ENCODE results near the gene LDLRAD3.

Gene LDLRAD3

GRCh38 chr11:36116161-36116560, 172.3 kb downstream of the LDLRAD3 start:
- Histone ChIP-seq H3K36me3 (ENCODE audit: control insufficient read depth, insufficient read depth, low read length) (no peaks in the 10 kb centered on the region), H3K27me3 (replicated peaks; ENCODE audit: control insufficient read depth, insufficient read depth, low read length) (no peaks in the 10 kb centered on the region), H3K4me3 (replicated peaks; ENCODE audit: low read depth, low read length) (no peak overlapping the region)
- no peak for DNase-seq (ENCODE audit: extremely low read depth, insufficient read length)
- TF ChIP-seq CTCF (IDR thresholded peaks at IDR 0.05; ENCODE audit: insufficient read depth, low read length, poor library complexity, severe bottlenecking) = no peak

GRCh38 chr11:36118084-36118483, 174.2 kb downstream of the LDLRAD3 start:
- Histone ChIP-seq H3K4me3 (replicated peaks; ENCODE audit: low read depth, low read length) (no peak overlapping the region), H3K27me3 (replicated peaks; ENCODE audit: control insufficient read depth, insufficient read depth, low read length) (no peaks in the 10 kb centered on the region; the same call in 1 of the 2 replicates), H3K36me3 (ENCODE audit: control insufficient read depth, insufficient read depth, low read length) (no peaks in the 10 kb centered on the region)
- no peak for TF ChIP-seq CTCF (IDR thresholded peaks at IDR 0.05; ENCODE audit: insufficient read depth, low read length, poor library complexity, severe bottlenecking)
- DNase-seq (ENCODE audit: extremely low read depth, insufficient read length) = no peak

GRCh38 chr11:36119300-36119699, 175.4 kb downstream of the LDLRAD3 start:
- H3K27me3 ChIP-seq (replicated peaks; ENCODE audit: control insufficient read depth, insufficient read depth, low read length) = no peaks in the 10 kb centered on the region; the same call in 1 of the 2 replicates
- DNase-seq (ENCODE audit: extremely low read depth, insufficient read length) = no peak
- no peaks in the 10 kb centered on the region for H3K36me3 ChIP-seq (ENCODE audit: control insufficient read depth, insufficient read depth, low read length)
- H3K4me3 ChIP-seq (replicated peaks; ENCODE audit: low read depth, low read length) = no peak overlapping the region
- no peak for TF ChIP-seq CTCF (IDR thresholded peaks at IDR 0.05; ENCODE audit: insufficient read depth, low read length, poor library complexity, severe bottlenecking)

- H3K27me3 ChIP-seq (replicated peaks; ENCODE audit: control insufficient read depth, insufficient read depth, low read length) = no peaks in the 10 kb centered on the region; the same call in none of the 2 replicates
- no peak for DNase-seq (ENCODE audit: extremely low read depth, insufficient read length)
- no peak for TF ChIP-seq CTCF (IDR thresholded peaks at IDR 0.05; ENCODE audit: insufficient read depth, low read length, poor library complexity, severe bottlenecking)
- no peaks in the 10 kb centered on the region for H3K36me3 ChIP-seq (ENCODE audit: control insufficient read depth, insufficient read depth, low read length)
- no peak overlapping the region for H3K4me3 ChIP-seq (replicated peaks; ENCODE audit: low read depth, low read length)
These were observed 177.2 kb downstream of the LDLRAD3 start for GRCh38 chr11:36121054-36121453.

- H3K36me3 ChIP-seq (ENCODE audit: control insufficient read depth, insufficient read depth, low read length) = no peaks in the 10 kb centered on the region
- H3K27me3 ChIP-seq (replicated peaks; ENCODE audit: control insufficient read depth, insufficient read depth, low read length) = no peaks in the 10 kb centered on the region; the same call in none of the 2 replicates
- no peak overlapping the region for H3K4me3 ChIP-seq (replicated peaks; ENCODE audit: low read depth, low read length)
- no peak for TF ChIP-seq CTCF (IDR thresholded peaks at IDR 0.05; ENCODE audit: insufficient read depth, low read length, poor library complexity, severe bottlenecking)
- no peak for DNase-seq (ENCODE audit: extremely low read depth, insufficient read length)
These were observed 178.8 kb downstream of the LDLRAD3 start for GRCh38 chr11:36122671-36123070.

All from GM06990 (cell line).